Heart left ventricle (tissue), 13 donors: ENCODE measurements around the gene AIFM1.

ENCODE experiments used
- POLR2A ChIP-seq, 2 donors: fragments of 450-650 bp; IDR thresholded peaks; one replicate each; pipeline ENCODE4 v1.6.1; 2017; ENCODE audit warnings: antibody characterized with exemption in 2 of 2, mild to moderate bottlenecking in 2 of 2, moderate library complexity in 2 of 2
- TF ChIP-seq, protein P1 (sequence below), 12 donors: fragments of 200-600 bp; sonication (generic) in 4 of 12; IDR thresholded peaks; one replicate each; pipeline versions ENCODE4 v1.5.0 to v1.8.0; 2018 to 2022; ENCODE audit warnings: antibody characterized with exemption in 12 of 12, mild to moderate bottlenecking in 5 of 12
- donor health status: ischemic (EF 13 %, LVEDD 7.1; RV severe dilation, severe dysfunction).
- donor health status: DM: no; HTN: yes; CAD: no.
- donor health status: DM: no; HTN: no; CAD: no.
- donor health status: ischemic (EF 25% LVEDD 6.9; RV normal size, moderate dysfunction).
- donor health status: ischemic (EF 25% LVEDD 5.7; RV mildly dilated, moderate dysfunction).
- donor health status: ischemic (EF 35%, LVEDD 5.7; RV mildly dilated, moderate dysfunction).
- donor health status: nonischemic (EF 11% LVEDD 7.7; RV severe dilation, severe dysfunction).
- donor health status: DM: yes; HTN: yes; CAD: no.
- donor health status: PGD.
- donor health status: ischemic (EF 29% LVEDD 5.4; RV normal size, mild dysfunction).
- donor health status: nonischemic (EF 23%, LVEDD 6.1; RV moderate dilation, normal function).

DNA sequence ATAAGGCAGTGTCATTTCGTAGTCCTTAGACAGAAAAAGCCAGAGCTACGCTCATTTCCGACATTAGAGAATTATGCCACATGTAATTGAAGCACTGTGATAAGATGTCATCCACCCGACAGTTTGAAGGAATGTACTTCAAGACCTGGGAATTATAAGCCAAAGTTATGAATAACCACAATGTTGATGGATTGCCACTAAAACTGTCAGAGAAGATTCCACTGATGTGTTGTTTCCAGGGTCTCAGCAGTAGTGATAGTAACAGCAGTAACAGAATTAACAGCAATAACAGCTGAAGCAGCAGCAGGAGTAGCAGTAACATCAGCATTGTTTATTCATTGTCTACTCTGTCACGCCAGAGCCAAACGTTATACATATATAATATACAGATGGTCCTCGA is 30.8 kb upstream of the AIFM1 start:
- TF ChIP-seq, protein P1, sequence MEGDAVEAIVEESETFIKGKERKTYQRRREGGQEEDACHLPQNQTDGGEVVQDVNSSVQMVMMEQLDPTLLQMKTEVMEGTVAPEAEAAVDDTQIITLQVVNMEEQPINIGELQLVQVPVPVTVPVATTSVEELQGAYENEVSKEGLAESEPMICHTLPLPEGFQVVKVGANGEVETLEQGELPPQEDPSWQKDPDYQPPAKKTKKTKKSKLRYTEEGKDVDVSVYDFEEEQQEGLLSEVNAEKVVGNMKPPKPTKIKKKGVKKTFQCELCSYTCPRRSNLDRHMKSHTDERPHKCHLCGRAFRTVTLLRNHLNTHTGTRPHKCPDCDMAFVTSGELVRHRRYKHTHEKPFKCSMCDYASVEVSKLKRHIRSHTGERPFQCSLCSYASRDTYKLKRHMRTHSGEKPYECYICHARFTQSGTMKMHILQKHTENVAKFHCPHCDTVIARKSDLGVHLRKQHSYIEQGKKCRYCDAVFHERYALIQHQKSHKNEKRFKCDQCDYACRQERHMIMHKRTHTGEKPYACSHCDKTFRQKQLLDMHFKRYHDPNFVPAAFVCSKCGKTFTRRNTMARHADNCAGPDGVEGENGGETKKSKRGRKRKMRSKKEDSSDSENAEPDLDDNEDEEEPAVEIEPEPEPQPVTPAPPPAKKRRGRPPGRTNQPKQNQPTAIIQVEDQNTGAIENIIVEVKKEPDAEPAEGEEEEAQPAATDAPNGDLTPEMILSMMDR (IDR thresholded peaks at IDR 0.05) = no peak
- no peak for TF ChIP-seq POLR2A (IDR thresholded peaks at IDR 0.05)
